NCI-H345 treated with DMSO at 0.1 percent for 48 hours (cell line): ENCODE data around the gene BICD1.
A peak's percentile ranks its signal among the peaks of the same experiment; 100 is the strongest.

Source experiments
- DNase-seq: peaks from one replicate; lab custom pipeline; 2025; ENCODE audit not compliant: unreplicated experiment; lab: John Stamatoyannopoulos, UW

Gene BICD1

GRCh38 chr12:32332446-32332845 lies 225.8 kb downstream of the BICD1 start:
- no peak for DNase-seq

GRCh38 chr12:32334371-32334777 lies 227.7 kb downstream of the BICD1 start:
- no peak for DNase-seq

GRCh38 chr12:32336261-32336660 lies 229.6 kb downstream of the BICD1 start:
- no peak for DNase-seq

GRCh38 chr12:32343496-32343895 lies 236.8 kb downstream of the BICD1 start:
- DNase-seq: no peak

- no peak for DNase-seq
These were observed 237.4 kb downstream of the BICD1 start for GRCh38 chr12:32344047-32344446.

- no peak for DNase-seq
These were observed 246.9 kb downstream of the BICD1 start for GRCh38 chr12:32353540-32353939.

GRCh38 chr12:32357601-32358249 lies 251.1 kb downstream of the BICD1 start:
- DNase-seq: no peak

- DNase-seq: no peak
These were observed 254.3 kb downstream of the BICD1 start for GRCh38 chr12:32360956-32361355.

- no peak for DNase-seq
These were observed 256.2 kb downstream of the BICD1 start for GRCh38 chr12:32362892-32363291.

- DNase-seq: peak; percentile 65
These were observed 258.9 kb downstream of the BICD1 start for GRCh38 chr12:32365473-32366064.

- no peak for DNase-seq
These were observed 260.1 kb downstream of the BICD1 start for GRCh38 chr12:32366714-32367113.

- no peak for DNase-seq
These were observed 260.7 kb downstream of the BICD1 start for GRCh38 chr12:32367381-32367780.

- no peak for DNase-seq
These were observed 262.6 kb downstream of the BICD1 start for GRCh38 chr12:32369202-32369601.

- DNase-seq: no peak
These were observed 270.9 kb downstream of the BICD1 start for GRCh38 chr12:32377344-32378055.

- DNase-seq: no peak
These were observed 272.6 kb downstream of the BICD1 start for GRCh38 chr12:32379213-32379612.

- no peak for DNase-seq
These were observed 273.0 kb downstream of the BICD1 start for GRCh38 chr12:32379667-32380066.

GRCh38 chr12:32382226-32382625 lies 275.6 kb downstream of the BICD1 start:
- no peak for DNase-seq

GRCh38 chr12:32390572-32391219 lies 284.0 kb downstream of the BICD1 start:
- DNase-seq: no peak

GRCh38 chr12:32395026-32395425 lies 288.4 kb downstream of the BICD1 start:
- no peak for DNase-seq

GRCh38 chr12:32397696-32398095 lies 291.0 kb downstream of the BICD1 start:
- DNase-seq: peak; percentile 9

GRCh38 chr12:32398181-32398580 lies 291.5 kb downstream of the BICD1 start:
- no peak for DNase-seq
